ENCODE measurements around the gene SPATA9.

- no peak for TF ChIP-seq POLR2A (IDR thresholded peaks at IDR 0.05; ENCODE audit: low read depth, low read length)
- no peak for TF ChIP-seq POLR2AphosphoS5 (IDR thresholded peaks at IDR 0.05; ENCODE audit: low read depth, low read length)
Measured at GRCh38 chr5:95673081-95673480, 9.7 kb downstream of the SPATA9 start.
